Measurements from ENCODE around the gene SWAP70. TPM values are rescaled to one million over a fixed set of nuclear protein-coding genes. Genes with fewer than 3 reads are reported as not detected.

Gene SWAP70
- total RNA-seq, 3 donors from 2014 or later (not counting 1 experiment from before 2014, with no cell fraction given), result 11.8 to 14.0 (median 11.9) TPM

DNA sequence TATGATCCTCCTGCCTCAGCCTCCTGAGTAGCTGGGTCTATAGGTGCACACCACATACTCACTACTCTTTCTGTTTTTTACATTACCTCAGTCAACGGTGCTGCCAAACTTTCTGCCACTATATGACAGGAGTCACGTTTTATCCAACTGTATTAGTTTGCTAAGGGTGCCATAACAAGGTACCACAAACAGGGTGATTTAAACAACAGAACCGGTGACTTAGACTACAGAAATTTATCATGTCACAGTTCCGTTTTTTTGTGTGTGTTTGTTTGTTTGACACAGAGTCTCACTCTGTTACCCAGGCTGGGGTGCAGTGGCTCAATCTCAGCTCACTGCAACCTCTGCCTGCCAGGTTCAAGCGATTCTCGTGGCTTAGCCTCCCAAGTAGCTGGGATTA is 6.3 kb upstream of the SWAP70 start:
- TF ChIP-seq, protein P1, sequence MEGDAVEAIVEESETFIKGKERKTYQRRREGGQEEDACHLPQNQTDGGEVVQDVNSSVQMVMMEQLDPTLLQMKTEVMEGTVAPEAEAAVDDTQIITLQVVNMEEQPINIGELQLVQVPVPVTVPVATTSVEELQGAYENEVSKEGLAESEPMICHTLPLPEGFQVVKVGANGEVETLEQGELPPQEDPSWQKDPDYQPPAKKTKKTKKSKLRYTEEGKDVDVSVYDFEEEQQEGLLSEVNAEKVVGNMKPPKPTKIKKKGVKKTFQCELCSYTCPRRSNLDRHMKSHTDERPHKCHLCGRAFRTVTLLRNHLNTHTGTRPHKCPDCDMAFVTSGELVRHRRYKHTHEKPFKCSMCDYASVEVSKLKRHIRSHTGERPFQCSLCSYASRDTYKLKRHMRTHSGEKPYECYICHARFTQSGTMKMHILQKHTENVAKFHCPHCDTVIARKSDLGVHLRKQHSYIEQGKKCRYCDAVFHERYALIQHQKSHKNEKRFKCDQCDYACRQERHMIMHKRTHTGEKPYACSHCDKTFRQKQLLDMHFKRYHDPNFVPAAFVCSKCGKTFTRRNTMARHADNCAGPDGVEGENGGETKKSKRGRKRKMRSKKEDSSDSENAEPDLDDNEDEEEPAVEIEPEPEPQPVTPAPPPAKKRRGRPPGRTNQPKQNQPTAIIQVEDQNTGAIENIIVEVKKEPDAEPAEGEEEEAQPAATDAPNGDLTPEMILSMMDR (IDR thresholded peaks at IDR 0.05), result no peak
- ATAC-seq, result no peak
- intact Hi-C loops (cut with micrococcal nuclease), result no loop called here
- H3K36me3 Mint-ChIP-seq, result no peaks in the 10 kb centered on the region
- Histone ChIP-seq H3K4me1 (ENCODE audit: control insufficient read depth, insufficient read depth, low read length) (no peaks in the 10 kb centered on the region), H3K4me3 (ENCODE audit: low read length) (no peak overlapping the region), H3K27me3 (ENCODE audit: control insufficient read depth, insufficient read depth, low read length) (no peaks in the 10 kb centered on the region), H3K27ac (ENCODE audit: low read length) (no peak overlapping the region), H3K36me3 (ENCODE audit: control insufficient read depth, insufficient read depth, low read length) (no peaks in the 10 kb centered on the region), H3K9me3 (ENCODE audit: control insufficient read depth, insufficient read depth, low read length) (no peaks in the 10 kb centered on the region)
- 87% methylated on average over 6 of the region's 6 CpGs for WGBS (ENCODE audit: insufficient coverage)
- no peaks in the 10 kb centered on the region for H3K9me3 Mint-ChIP-seq
- H3K4me3 Mint-ChIP-seq, result no peak overlapping the region
- no peak for DNase-seq
- H3K27ac Mint-ChIP-seq, result no peak overlapping the region
- H3K27me3 Mint-ChIP-seq (ENCODE audit: low read depth in 2 of 2), result peaks cover 6 to 8% of the 10 kb centered on the region in 2 donors
- H3K4me1 Mint-ChIP-seq, result peaks cover 0 to 12% of the 10 kb centered on the region in 2 donors

DNA sequence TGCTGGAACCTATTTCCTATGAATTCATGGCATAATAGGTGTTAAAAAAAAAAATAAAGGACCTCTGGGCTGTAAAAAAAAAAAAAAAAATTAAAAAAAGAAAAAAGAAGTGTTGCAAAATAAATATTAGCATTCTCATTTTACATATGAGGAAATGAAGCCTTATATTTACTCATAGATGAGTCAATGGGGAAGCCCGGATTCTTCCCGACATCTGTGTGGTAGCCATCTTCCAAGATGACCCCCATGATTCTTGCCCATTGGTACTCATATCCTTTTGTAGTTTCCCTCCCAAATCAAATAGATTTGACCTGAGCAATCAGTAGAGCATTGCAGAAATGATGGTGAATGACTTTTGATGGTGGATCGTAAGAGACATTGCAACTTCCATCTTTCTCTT is 3.0 kb upstream of the SWAP70 start:
- intact Hi-C loops (cut with micrococcal nuclease), result loop anchor here (5.0 kb wide), 1 partner anchor 86 kb away; no protein-coding TSS in a partner anchor
- H3K9me3 Mint-ChIP-seq, result peaks cover 2 to 4% of the 10 kb centered on the region in 2 donors
- no peak overlapping the region for H3K27ac Mint-ChIP-seq
- TF ChIP-seq, protein P1 (IDR thresholded peaks at IDR 0.05), result no peak
- ATAC-seq (no peak), DNase-seq (no peak)
- Histone ChIP-seq H3K9me3 (ENCODE audit: control insufficient read depth, insufficient read depth, low read length) (peaks cover 3% of the 10 kb centered on the region), H3K27ac (ENCODE audit: low read length) (no peak overlapping the region), H3K27me3 (ENCODE audit: control insufficient read depth, insufficient read depth, low read length) (no peaks in the 10 kb centered on the region), H3K36me3 (ENCODE audit: control insufficient read depth, insufficient read depth, low read length) (no peaks in the 10 kb centered on the region), H3K4me1 (ENCODE audit: control insufficient read depth, insufficient read depth, low read length) (peaks cover 14% of the 10 kb centered on the region), H3K4me3 (ENCODE audit: low read length) (no peak overlapping the region)
- H3K4me1 Mint-ChIP-seq, result peaks cover 17 to 19% of the 10 kb centered on the region in 2 donors
- no peak overlapping the region for H3K4me3 Mint-ChIP-seq
- peaks cover 6 to 8% of the 10 kb centered on the region in 2 donors for H3K27me3 Mint-ChIP-seq (ENCODE audit: low read depth in 2 of 2)
- WGBS (ENCODE audit: insufficient coverage), result 100% methylated on average over 3 of the region's 3 CpGs
- H3K36me3 Mint-ChIP-seq, result no peaks in the 10 kb centered on the region

DNA sequence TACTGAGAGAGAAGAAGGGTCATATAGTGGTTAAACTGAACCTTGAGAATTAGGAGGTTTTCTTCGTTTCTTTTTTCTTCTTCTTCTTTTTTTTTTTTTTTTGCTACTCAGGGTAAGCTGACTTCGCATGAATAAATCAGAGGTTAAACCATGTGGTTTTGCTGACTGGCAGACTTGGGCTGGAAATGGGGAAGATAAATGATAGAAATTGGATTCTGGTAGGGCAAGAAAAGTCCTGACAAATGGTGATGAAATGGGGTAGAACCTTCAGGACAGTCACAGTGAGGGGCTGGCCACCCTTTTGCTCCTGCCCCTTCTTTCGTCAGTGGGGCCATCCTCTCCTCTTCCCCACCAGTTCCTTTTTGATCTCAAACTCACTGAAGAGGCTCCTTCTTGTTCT is 1.6 kb upstream of the SWAP70 start:
- intact Hi-C loops (cut with micrococcal nuclease), result loop anchor here (5.0 kb wide), 1 partner anchor 85 kb away; no protein-coding TSS in a partner anchor
- Mint-ChIP-seq H3K9me3 (peaks cover 2 to 5% of the 10 kb centered on the region in 2 donors), H3K4me3 (peak overlapping the region; percentile 89), H3K36me3 (no peaks in the 10 kb centered on the region), H3K27me3 (ENCODE audit: low read depth in 2 of 2) (peaks cover 6 to 8% of the 10 kb centered on the region in 2 donors), H3K4me1 (peaks cover 17 to 19% of the 10 kb centered on the region in 2 donors), H3K27ac (peak overlapping the region in 1 of 2 donors; percentile 18)
- H3K4me1 ChIP-seq (ENCODE audit: control insufficient read depth, insufficient read depth, low read length), result peaks cover 14% of the 10 kb centered on the region
- H3K9me3 ChIP-seq (ENCODE audit: control insufficient read depth, insufficient read depth, low read length), result peaks cover 6% of the 10 kb centered on the region
- H3K27ac ChIP-seq (ENCODE audit: low read length), result no peak overlapping the region
- no peaks in the 10 kb centered on the region for H3K36me3 ChIP-seq (ENCODE audit: control insufficient read depth, insufficient read depth, low read length)
- TF ChIP-seq, protein P1 (IDR thresholded peaks at IDR 0.05), result no peak
- no peaks in the 10 kb centered on the region for H3K27me3 ChIP-seq (ENCODE audit: control insufficient read depth, insufficient read depth, low read length)
- DNase-seq (peak in 1 of 2 donors; percentile 9), ATAC-seq (no peak)
- 23% methylated on average over 3 of the region's 3 CpGs for WGBS (ENCODE audit: insufficient coverage)
- H3K4me3 ChIP-seq (ENCODE audit: low read length), result no peak overlapping the region

Data from natural killer cell (primary cell).